Parathyroid adenoma (tissue), 2 donors: ENCODE data around the gene GRB7.

Experiments
- H2AFZ ChIP-seq: fragments of 300-600 bp; sonication (generic); one replicate; pipeline ENCODE4 v1.7.0; 2017; ENCODE audit warnings: antibody characterized with exemption, mild to moderate bottlenecking
- H3K27ac ChIP-seq: fragments of 300-600 bp; sonication (generic); one replicate; pipeline ENCODE4 v1.7.0; 2017
- H3K27me3 ChIP-seq: fragments of 300-600 bp; sonication (generic); one replicate; pipeline ENCODE4 v1.7.0; 2017; ENCODE audit warnings: low read length; ENCODE audit not compliant: control insufficient read depth, insufficient read depth
- H3K36me3 ChIP-seq: fragments of 300-600 bp; sonication (generic); one replicate; pipeline ENCODE4 v1.7.0; 2017; ENCODE audit warnings: low read length; ENCODE audit not compliant: control insufficient read depth, insufficient read depth
- H3K4me1 ChIP-seq: fragments of 300-600 bp; sonication (generic); one replicate; pipeline ENCODE4 v1.7.0; 2017; ENCODE audit warnings: control low read depth
- H3K4me2 ChIP-seq: fragments of 300-600 bp; sonication (generic); one replicate; pipeline ENCODE4 v1.7.0; 2017; ENCODE audit warnings: low read length
- H3K4me3 ChIP-seq: fragments of 300-600 bp; sonication (generic); one replicate; pipeline ENCODE4 v1.7.0; 2017; ENCODE audit warnings: low read depth, low read length
- H3K79me2 ChIP-seq: fragments of 300-600 bp; sonication (generic); one replicate; pipeline ENCODE4 v1.7.0; 2017; ENCODE audit warnings: control low read depth
- H3K9ac ChIP-seq: fragments of 300-600 bp; sonication (generic); one replicate; pipeline ENCODE4 v1.7.0; 2017; ENCODE audit warnings: mild to moderate bottlenecking
- H3K9me3 ChIP-seq: fragments of 300-600 bp; sonication (generic); one replicate; pipeline ENCODE4 v1.7.0; 2017; ENCODE audit warnings: low read length; ENCODE audit not compliant: control insufficient read depth
- TF ChIP-seq, protein P1 (sequence below): fragments of 300-600 bp; sonication (generic); IDR thresholded peaks from one replicate; pipeline ENCODE4 v1.7.0; 2017; ENCODE audit warnings: antibody characterized with exemption, mild to moderate bottlenecking
- donor health status: primary hyperparathyroidism.

Gene GRB7

DNA sequence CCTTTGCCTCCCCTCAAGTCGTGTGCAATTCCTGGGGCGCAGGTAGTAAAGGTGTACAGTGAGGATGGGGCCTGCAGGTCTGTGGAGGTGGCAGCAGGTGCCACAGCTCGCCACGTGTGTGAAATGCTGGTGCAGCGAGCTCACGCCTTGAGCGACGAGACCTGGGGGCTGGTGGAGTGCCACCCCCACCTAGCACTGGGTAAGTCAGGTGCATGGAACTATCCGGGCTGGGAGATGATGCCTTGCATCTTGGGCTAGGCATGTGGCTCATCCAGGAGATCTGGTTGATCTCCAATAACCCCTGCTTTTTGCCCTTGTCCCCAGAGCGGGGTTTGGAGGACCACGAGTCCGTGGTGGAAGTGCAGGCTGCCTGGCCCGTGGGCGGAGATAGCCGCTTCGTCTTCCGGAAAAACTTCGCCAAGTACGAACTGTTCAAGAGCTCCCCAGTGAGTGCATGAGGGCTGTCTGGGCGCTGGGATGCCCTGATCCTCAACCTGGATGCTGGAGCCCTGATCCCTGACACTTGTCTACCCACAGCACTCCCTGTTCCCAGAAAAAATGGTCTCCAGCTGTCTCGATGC lies 5.2 kb downstream of the GRB7 start:
- no peak overlapping the region for H3K4me2 ChIP-seq
- no peaks in the 10 kb centered on the region for H3K27me3 ChIP-seq
- H3K9me3 ChIP-seq = no peaks in the 10 kb centered on the region
- no peaks in the 10 kb centered on the region for H3K36me3 ChIP-seq
- no peak overlapping the region for H3K27ac ChIP-seq
- H3K9ac ChIP-seq = no peak overlapping the region
- H2AFZ ChIP-seq = no peak overlapping the region
- H3K79me2 ChIP-seq = no peaks in the 10 kb centered on the region
- peaks cover 4% of the 10 kb centered on the region for H3K4me1 ChIP-seq
- no peak overlapping the region for H3K4me3 ChIP-seq
- TF ChIP-seq, protein P1, sequence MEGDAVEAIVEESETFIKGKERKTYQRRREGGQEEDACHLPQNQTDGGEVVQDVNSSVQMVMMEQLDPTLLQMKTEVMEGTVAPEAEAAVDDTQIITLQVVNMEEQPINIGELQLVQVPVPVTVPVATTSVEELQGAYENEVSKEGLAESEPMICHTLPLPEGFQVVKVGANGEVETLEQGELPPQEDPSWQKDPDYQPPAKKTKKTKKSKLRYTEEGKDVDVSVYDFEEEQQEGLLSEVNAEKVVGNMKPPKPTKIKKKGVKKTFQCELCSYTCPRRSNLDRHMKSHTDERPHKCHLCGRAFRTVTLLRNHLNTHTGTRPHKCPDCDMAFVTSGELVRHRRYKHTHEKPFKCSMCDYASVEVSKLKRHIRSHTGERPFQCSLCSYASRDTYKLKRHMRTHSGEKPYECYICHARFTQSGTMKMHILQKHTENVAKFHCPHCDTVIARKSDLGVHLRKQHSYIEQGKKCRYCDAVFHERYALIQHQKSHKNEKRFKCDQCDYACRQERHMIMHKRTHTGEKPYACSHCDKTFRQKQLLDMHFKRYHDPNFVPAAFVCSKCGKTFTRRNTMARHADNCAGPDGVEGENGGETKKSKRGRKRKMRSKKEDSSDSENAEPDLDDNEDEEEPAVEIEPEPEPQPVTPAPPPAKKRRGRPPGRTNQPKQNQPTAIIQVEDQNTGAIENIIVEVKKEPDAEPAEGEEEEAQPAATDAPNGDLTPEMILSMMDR = no peak

DNA sequence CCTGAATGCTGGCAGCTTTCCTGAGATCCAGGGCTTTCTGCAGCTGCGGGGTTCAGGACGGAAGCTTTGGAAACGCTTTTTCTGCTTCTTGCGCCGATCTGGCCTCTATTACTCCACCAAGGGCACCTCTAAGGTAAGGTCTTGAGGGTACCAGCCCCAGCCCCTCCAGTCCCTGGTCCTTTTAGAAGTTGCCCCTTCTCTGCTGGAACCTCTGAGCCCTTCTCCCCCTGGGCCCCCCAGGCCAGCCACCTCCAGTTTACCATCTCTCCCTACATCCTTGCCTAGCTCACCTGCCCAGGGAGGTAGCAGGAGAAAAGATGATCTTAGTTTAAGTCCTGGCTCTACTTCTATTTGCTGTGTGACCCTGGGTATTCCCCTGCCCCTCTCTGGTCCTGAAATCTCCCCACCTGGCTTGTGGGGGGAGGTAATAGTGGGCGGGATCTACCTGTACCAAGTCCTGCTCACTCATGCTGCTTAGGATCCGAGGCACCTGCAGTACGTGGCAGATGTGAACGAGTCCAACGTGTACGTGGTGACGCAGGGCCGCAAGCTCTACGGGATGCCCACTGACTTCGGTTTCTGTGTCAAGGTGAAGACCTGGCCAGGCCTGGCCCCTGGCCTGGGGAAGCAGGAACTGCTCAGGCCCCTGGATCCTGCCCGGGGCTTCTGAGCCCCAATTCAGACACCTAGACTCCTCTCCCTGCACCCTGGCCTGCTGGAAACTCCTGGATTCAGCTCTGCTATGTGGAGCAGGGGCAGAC lies 6.5 kb downstream of the GRB7 start:
- peaks cover 4% of the 10 kb centered on the region for H3K4me1 ChIP-seq

DNA sequence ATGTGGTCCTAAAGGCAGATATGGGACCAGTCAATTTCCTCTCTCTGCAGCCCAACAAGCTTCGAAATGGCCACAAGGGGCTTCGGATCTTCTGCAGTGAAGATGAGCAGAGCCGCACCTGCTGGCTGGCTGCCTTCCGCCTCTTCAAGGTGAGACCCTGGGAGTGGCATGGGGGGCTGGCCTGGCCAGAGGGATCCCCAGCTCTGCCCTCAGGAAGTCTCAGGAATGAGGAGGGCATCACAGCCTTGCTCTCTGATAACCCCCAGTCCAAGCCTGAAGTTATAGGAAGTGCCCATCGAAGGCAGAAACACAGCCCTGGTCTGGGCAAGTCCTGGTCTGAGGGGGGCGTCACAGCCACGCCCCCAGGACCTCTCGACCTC lies 7.1 kb downstream of the GRB7 start:
- TF ChIP-seq, protein P1 = no peak
- H3K79me2 ChIP-seq = no peaks in the 10 kb centered on the region
- H3K27me3 ChIP-seq = no peaks in the 10 kb centered on the region
- H3K36me3 ChIP-seq = no peaks in the 10 kb centered on the region
- H3K9ac ChIP-seq = no peak overlapping the region
- no peak overlapping the region for H3K27ac ChIP-seq
- H3K4me1 ChIP-seq = peaks cover 4% of the 10 kb centered on the region
- H3K4me2 ChIP-seq = no peak overlapping the region
- H2AFZ ChIP-seq = no peak overlapping the region
- no peaks in the 10 kb centered on the region for H3K9me3 ChIP-seq
- H3K4me3 ChIP-seq = no peak overlapping the region

More for the DNA sequence above, 6.5 kb downstream of the GRB7 start:
- TF ChIP-seq, protein P1 = no peak
- Histone ChIP-seq H3K27ac (no peak overlapping the region), H3K36me3 (no peaks in the 10 kb centered on the region), H3K4me2 (no peak overlapping the region), H3K9ac (no peak overlapping the region), H3K79me2 (no peaks in the 10 kb centered on the region), H3K9me3 (no peaks in the 10 kb centered on the region), H3K4me3 (no peak overlapping the region), H2AFZ (no peak overlapping the region), H3K27me3 (no peaks in the 10 kb centered on the region)

DNA sequence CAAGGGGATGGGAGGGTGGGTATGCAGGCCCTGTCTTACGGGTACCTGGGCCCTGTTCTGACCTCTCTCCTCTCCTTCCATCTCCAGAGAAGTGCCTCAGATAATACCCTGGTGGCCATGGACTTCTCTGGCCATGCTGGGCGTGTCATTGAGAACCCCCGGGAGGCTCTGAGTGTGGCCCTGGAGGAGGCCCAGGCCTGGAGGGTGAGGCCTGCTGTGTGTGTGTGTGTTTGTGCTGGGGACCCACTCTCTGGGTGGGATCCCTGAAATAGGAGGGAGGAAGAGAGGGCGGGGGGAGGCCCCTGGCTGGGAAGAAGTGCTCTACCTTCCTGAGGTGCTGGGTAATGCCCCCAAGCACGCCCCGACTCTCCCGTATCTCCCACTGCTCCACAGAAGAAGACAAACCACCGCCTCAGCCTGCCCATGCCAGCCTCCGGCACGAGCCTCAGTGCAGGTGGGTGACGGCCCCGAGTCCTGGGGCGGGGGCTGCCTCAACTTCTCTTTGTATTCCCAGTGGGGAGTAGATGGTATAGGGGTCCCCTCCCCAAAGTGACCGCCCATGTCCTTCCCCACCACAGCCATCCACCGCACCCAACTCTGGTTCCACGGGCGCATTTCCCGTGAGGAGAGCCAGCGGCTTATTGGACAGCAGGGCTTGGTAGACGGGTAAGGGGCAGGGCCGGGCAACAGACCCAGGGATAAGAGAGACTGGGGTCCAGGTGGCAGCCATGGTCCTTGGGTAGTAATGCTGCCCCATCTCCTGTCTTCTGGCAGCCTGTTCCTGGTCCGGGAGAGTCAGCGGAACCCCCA lies 7.8 kb downstream of the GRB7 start:
- TF ChIP-seq, protein P1 = no peak
- Histone ChIP-seq H3K9ac (no peak overlapping the region), H3K4me3 (no peak overlapping the region), H3K36me3 (no peaks in the 10 kb centered on the region), H3K4me1 (peaks cover 3% of the 10 kb centered on the region), H3K27me3 (no peaks in the 10 kb centered on the region), H3K27ac (no peak overlapping the region), H3K9me3 (no peaks in the 10 kb centered on the region), H3K4me2 (no peak overlapping the region), H3K79me2 (no peaks in the 10 kb centered on the region), H2AFZ (no peak overlapping the region)
